ENCODE results near the gene SLC44A4.
"Not testable (repeated sequence)": the region's sequence is repeated elsewhere in the genome, so short reads cannot be mapped to it uniquely, and the experiment has no call there.

Gene SLC44A4

GRCh38 chr6:31859923-31860322 is 18.9 kb downstream of the SLC44A4 start:
- no peak for DNase-seq (ENCODE audit: low read depth in 2 of 2)

GRCh38 chr6:31858707-31859106 is 20.1 kb downstream of the SLC44A4 start:
- no peak for DNase-seq (ENCODE audit: low read depth in 2 of 2)

GRCh38 chr6:31857774-31858173 is 21.0 kb downstream of the SLC44A4 start:
- not testable (repeated sequence) for DNase-seq (ENCODE audit: low read depth in 2 of 2)

- DNase-seq (ENCODE audit: low read depth in 2 of 2) = not testable (repeated sequence)
Measured at GRCh38 chr6:31851980-31852718, 26.6 kb downstream of the SLC44A4 start.

- no peak for DNase-seq (ENCODE audit: low read depth in 2 of 2)
Measured at GRCh38 chr6:31851485-31851832, 27.3 kb downstream of the SLC44A4 start.

- no peak for DNase-seq (ENCODE audit: low read depth in 2 of 2)
Measured at GRCh38 chr6:31850765-31851484, 27.9 kb downstream of the SLC44A4 start.

GRCh38 chr6:31847276-31847978 is 31.4 kb downstream of the SLC44A4 start:
- DNase-seq (ENCODE audit: low read depth in 2 of 2) = no peak

- no peak for DNase-seq (ENCODE audit: low read depth in 2 of 2)
Measured at GRCh38 chr6:31844507-31844906, 34.3 kb downstream of the SLC44A4 start.

DNA sequence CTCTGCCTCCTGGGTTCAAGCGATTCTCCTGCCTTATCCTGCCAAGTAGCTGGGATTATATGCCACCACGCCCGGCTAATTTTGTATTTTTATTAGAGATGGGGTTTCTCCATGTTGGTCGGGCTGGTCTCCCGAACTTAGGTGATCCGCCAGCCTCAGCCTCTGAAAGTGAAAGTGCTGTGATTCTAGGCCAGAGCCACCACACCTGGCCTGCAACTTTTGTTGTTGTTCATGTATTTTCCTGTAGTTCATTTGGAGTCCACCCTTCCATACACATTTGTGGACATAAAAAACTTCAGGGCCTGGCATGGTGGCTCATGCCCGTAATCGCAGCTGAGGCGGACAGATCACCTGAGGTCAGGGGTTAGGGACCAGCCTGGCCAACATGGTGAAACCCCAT is 36.7 kb downstream of the SLC44A4 start:
- DNase-seq (ENCODE audit: low read depth in 2 of 2) = no peak

- not testable (repeated sequence) for DNase-seq (ENCODE audit: low read depth in 2 of 2)
Measured at GRCh38 chr6:31839779-31840126, 39.0 kb downstream of the SLC44A4 start.

DNA sequence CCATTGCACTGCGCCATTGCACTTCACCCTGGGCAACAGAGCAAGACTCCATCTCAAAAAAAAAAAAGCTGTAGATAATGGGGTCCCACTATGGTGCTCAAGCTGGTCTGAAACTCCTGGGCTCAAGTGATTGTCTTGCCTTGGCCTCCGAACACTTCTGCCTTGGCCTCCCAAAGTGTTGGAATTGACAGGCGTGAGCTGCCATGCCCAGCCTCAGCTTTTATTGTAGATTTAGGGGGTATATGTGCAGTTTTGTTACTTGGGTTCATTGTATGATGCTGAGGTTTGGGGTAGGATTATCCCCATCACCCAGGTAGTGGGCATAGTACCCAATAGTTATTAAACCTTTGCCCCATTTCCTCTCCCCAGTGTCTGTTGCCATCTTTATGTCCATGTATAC is 39.8 kb downstream of the SLC44A4 start:
- no peak for DNase-seq (ENCODE audit: low read depth in 2 of 2)

GRCh38 chr6:31838114-31838553 is 40.7 kb downstream of the SLC44A4 start:
- DNase-seq (ENCODE audit: low read depth in 2 of 2) = not testable (repeated sequence)

GRCh38 chr6:31837369-31838113 is 41.3 kb downstream of the SLC44A4 start:
- no peak for DNase-seq (ENCODE audit: low read depth in 2 of 2)

DNA sequence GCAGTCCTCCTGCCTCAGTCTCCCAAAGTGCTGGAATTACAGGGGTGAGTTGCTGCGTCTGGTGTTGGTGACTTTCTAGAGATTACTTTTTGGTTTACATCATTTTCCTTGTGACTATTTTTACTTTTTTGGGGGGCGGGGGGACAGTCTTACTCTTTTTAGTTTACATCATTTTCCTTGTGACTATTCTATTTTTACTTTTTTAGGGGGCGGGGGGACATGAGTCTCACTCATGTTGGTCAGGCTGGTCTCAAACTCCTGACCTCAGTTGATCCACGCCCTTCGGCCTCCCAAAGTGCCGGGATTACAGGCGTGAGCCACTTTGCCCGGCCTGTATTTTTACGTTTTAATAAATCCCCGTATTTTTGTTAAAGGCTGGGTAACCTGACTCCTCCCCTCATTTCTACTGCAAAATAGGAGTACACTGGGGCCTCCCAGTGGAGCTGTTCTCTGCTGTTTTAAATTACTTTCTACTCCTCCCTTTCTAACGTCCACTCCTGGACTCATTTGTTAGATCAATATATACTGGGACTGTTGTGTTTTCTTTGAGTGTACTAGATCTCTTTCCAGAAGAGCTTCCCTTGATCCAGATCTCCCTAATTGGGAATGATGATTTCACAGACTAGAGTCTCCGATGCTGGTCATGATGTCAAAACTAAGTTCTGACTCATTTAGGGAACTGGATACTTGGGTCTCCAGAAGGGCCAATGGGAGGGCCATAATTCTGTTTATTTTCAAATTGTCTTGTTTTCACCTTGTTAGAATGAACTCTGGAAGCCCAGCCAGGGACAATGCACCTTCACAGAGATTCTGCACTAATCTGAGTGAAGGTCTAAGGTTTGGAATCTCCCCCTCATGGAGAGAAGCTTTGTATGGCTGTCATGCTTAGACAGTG is 42.1 kb downstream of the SLC44A4 start:
- DNase-seq (ENCODE audit: low read depth in 2 of 2) = no peak

GRCh38 chr6:31836047-31836473 is 42.7 kb downstream of the SLC44A4 start:
- no peak for DNase-seq (ENCODE audit: low read depth in 2 of 2)

DNA sequence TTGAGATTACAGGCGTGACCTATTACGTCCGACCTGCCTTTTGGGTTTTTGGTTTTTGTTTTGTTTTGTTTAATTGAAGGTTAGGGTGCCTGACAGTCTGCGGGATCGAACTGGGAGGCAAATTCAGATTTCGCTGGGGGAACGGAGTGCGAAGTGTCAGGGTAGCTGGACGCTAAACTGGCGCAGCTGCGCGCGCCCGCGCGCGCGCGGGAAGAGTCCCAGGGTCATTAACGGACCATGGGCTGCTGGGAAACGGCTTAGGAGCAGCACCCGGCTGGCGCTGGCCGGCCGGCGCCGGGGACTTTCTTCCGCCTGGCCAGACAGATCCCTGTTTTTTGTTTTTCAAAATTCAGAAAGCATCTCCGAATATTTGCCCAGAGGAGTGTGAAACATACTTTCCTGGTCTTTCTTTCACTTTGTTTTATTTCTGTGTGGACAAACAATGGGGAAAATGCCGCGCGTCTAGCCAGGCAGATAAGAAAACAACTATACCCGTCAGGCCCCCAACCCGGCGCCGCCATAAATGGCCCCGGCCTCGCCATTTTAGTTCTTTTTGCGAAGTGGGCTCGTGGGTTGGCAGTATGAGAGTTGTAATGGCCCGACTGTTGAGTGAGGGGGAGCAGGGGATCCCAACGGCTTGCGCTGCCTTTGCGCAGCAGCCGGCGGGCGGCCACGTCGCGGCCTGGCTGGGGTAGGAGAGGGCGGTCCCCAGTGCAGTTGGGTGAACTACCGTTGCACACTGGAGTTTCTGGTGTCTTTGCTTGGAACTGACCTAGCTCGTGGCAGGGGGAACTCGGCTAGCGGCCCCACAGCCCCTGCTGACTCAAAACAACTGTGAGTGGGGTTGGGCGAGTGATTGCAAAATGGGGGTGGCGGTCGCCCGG is 44.2 kb downstream of the SLC44A4 start:
- peak; percentile 59 for DNase-seq (ENCODE audit: low read depth in 2 of 2)

- DNase-seq (ENCODE audit: low read depth in 2 of 2) = no peak
Measured at GRCh38 chr6:31831350-31832215, 47.2 kb downstream of the SLC44A4 start.

- no peak for DNase-seq (ENCODE audit: low read depth in 2 of 2)
Measured at GRCh38 chr6:31830886-31831335, 47.9 kb downstream of the SLC44A4 start.

Measured in stimulated activated CD8-positive, alpha-beta memory T cell treated with anti-CD3 and anti-CD28 coated beads, Interleukin-15, amount 100 ng/mL, for 4 hours (primary cell).